CD14-positive monocyte (primary cell): ENCODE measurements around the gene UBASH3B. TPM values are rescaled to one million over a fixed set of nuclear protein-coding genes. Genes with fewer than 3 reads are reported as not detected.

ENCODE experiments used
- DNase-seq, 3 donors: peaks; one replicate each; pipeline ENCODE4 v3.0.0-alpha.2; 2011 to 2022
- H2AFZ ChIP-seq: 2 replicates; pipeline ENCODE4 v1.6.0; 2012; ENCODE audit warnings: mild to moderate bottlenecking, low read depth, low read length, inconsistent platforms; ENCODE audit not compliant: insufficient read depth, poor library complexity, severe bottlenecking
- H3K27ac ChIP-seq, 2 donors: 1 replicate in 1 of 2; 2 replicates in 1 of 2; pipeline ENCODE4 v1.5.1; 2012 to 2013; ENCODE audit warnings: low read length in 2 of 2, control low read depth in 1 of 2, inconsistent platforms in 1 of 2, low read depth in 1 of 2, mild to moderate bottlenecking in 1 of 2
- H3K27me3 ChIP-seq, 2 donors: one replicate each; pipeline versions ENCODE4 v1.6.0 to v1.6.1; 2011 to 2013; ENCODE audit warnings: low read length in 2 of 2; ENCODE audit not compliant: control insufficient read depth in 2 of 2, insufficient read depth in 2 of 2
- H3K36me3 ChIP-seq, 2 donors: replicated peaks in 1 of 2; 1 replicate in 1 of 2; 2 replicates in 1 of 2; pipeline versions ENCODE4 v1.5.1 to v1.6.1; 2012 to 2013; ENCODE audit warnings: low read length in 2 of 2, control low read depth in 1 of 2, inconsistent platforms in 1 of 2, mild to moderate bottlenecking in 1 of 2; ENCODE audit not compliant: insufficient read depth in 2 of 2, control insufficient read depth in 1 of 2
- H3K4me1 ChIP-seq, 2 donors: 1 replicate in 1 of 2; 2 replicates in 1 of 2; pipeline versions ENCODE4 v1.5.1 to v1.6.1; 2012 to 2013; ENCODE audit warnings: low read length in 2 of 2, control low read depth in 1 of 2, inconsistent platforms in 1 of 2, mild to moderate bottlenecking in 1 of 2, moderate library complexity in 1 of 2; ENCODE audit not compliant: insufficient read depth in 2 of 2, control insufficient read depth in 1 of 2
- H3K4me2 ChIP-seq: replicated peaks from 2 replicates; pipeline ENCODE3; 2012; ENCODE audit warnings: low read length, moderate library complexity, mild to moderate bottlenecking; ENCODE audit not compliant: poor library complexity, severe bottlenecking; ENCODE audit errors: extremely low read depth
- H3K4me3 ChIP-seq, 3 experiments: fragments of 200-600 bp in 1 of 3; sonication (generic) in 1 of 3; replicated peaks in 1 of 3; 1 replicate in 2 of 3; 2 replicates in 1 of 3; pipeline ENCODE4 v1.5.1; 2011 to 2013; ENCODE audit warnings: low read length in 3 of 3, mild to moderate bottlenecking in 3 of 3, control low read depth in 2 of 3, low read depth in 2 of 3, inconsistent platforms in 1 of 3, moderate library complexity in 1 of 3
- H3K79me2 ChIP-seq: 2 replicates; pipeline ENCODE4 v1.6.0; 2012; ENCODE audit warnings: mild to moderate bottlenecking, control low read depth, inconsistent platforms, low read length, moderate library complexity; ENCODE audit not compliant: insufficient read depth
- H3K9ac ChIP-seq: 2 replicates; pipeline ENCODE4 v1.6.0; 2017; ENCODE audit warnings: low read length, mild to moderate bottlenecking; ENCODE audit not compliant: insufficient read depth, poor library complexity, severe bottlenecking
- H3K9me3 ChIP-seq, 2 donors: replicated peaks in 1 of 2; 1 replicate in 1 of 2; 2 replicates in 1 of 2; pipeline versions ENCODE4 v1.5.1 to v1.6.1; 2012 to 2013; ENCODE audit warnings: low read length in 2 of 2, control low read depth in 1 of 2; ENCODE audit not compliant: control insufficient read depth in 1 of 2, insufficient read depth in 1 of 2
- H4K20me1 ChIP-seq: 2 replicates; pipeline ENCODE4 v1.6.0; 2012; ENCODE audit warnings: mild to moderate bottlenecking, low read length, control low read depth, moderate library complexity; ENCODE audit not compliant: insufficient read depth
- H3K27ac Mint-ChIP-seq, 7 donors: one replicate each; pipeline ENCODE4 v1.8.0; 2020; ENCODE audit warnings: mild to moderate bottlenecking in 7 of 7, mixed read lengths in 7 of 7, moderate library complexity in 6 of 7, inconsistent platforms in 2 of 7
- H3K27me3 Mint-ChIP-seq, 3 donors: one replicate each; pipeline ENCODE4 v1.8.0; 2021 to 2022; ENCODE audit warnings: low read depth in 3 of 3, mild to moderate bottlenecking in 3 of 3, mixed read lengths in 3 of 3, moderate library complexity in 3 of 3, inconsistent platforms in 1 of 3
- H3K36me3 Mint-ChIP-seq, 2 donors: one replicate each; pipeline ENCODE4 v1.8.0; 2020; ENCODE audit warnings: mixed read lengths in 2 of 2, inconsistent platforms in 1 of 2, mild to moderate bottlenecking in 1 of 2
- H3K4me1 Mint-ChIP-seq: one replicate; pipeline ENCODE4 v1.8.0; 2020; ENCODE audit warnings: mild to moderate bottlenecking, mixed read lengths
- H3K4me3 Mint-ChIP-seq, 2 donors: one replicate each; pipeline ENCODE4 v1.8.0; 2020; ENCODE audit warnings: mild to moderate bottlenecking in 2 of 2, mixed read lengths in 2 of 2, moderate library complexity in 1 of 2
- H3K9me3 Mint-ChIP-seq, 7 donors: one replicate each; pipeline ENCODE4 v1.8.0; 2020 to 2022; ENCODE audit warnings: mixed read lengths in 7 of 7, mild to moderate bottlenecking in 6 of 7, moderate library complexity in 6 of 7, inconsistent platforms in 2 of 7
- CTCF ChIP-seq: fragments of 200-600 bp; IDR thresholded peaks from one replicate; pipeline ENCODE4 v1.8.0; 2022; ENCODE audit warnings: antibody characterized with exemption, mild to moderate bottlenecking
- WGBS: methylation state at CpG from one replicate; pipeline ENCODE4 v1.1.5; 2013; ENCODE audit warnings: missing lambda C conversion rate; ENCODE audit not compliant: insufficient coverage; 5-methylcytosine and 5-hydroxymethylcytosine counted together
- intact Hi-C, 2 donors: fragments of 100-400 bp; cut with micrococcal nuclease; formaldehyde crosslinking; loops; one replicate each; pipeline versions ENCODE4 v1.15.0 to v1.15.1; 2023
- polyA plus RNA-seq, 3 donors: library from polyadenylated mRNA; depleted of rRNA in 1 of 3; unstranded in 2 of 3; stranded (reverse) in 1 of 3; fragments of 300-500 nt in 2 of 3; fragments of >200 nt in 1 of 3; fragmentation: Illumina TruSeq in 2 of 3; gene quantifications; 1 replicate in 2 of 3; 2 replicates in 1 of 3; pipeline ENCODE4 v1.2.3, GENCODE V29; 2012 to 2021

Gene UBASH3B
- polyA plus RNA-seq, 3 donors, result 3.3 to 13.5 (median 7.1) TPM

GRCh38 chr11:122803306-122803705, 147.8 kb downstream of the UBASH3B start:
- H3K4me2 ChIP-seq, result no peak overlapping the region
- no peak overlapping the region for H3K4me3 Mint-ChIP-seq

GRCh38 chr11:122803716-122804115, 148.2 kb downstream of the UBASH3B start:
- Mint-ChIP-seq H3K27ac (peak overlapping the region in 2 of 7 donors; percentile 7 to 25), H3K4me1 (peaks cover 20% of the 10 kb centered on the region), H3K4me3 (no peak overlapping the region), H3K27me3 (no peaks in the 10 kb centered on the region), H3K9me3 (no peaks in the 10 kb centered on the region), H3K36me3 (peaks cover 78 to 86% of the 10 kb centered on the region in 2 donors)
- H3K9ac ChIP-seq, result no peak overlapping the region
- peaks cover 0 to 16% of the 10 kb centered on the region in 2 donors for H3K4me1 ChIP-seq
- no peak overlapping the region for H2AFZ ChIP-seq
- TF ChIP-seq CTCF, result no peak
- WGBS, result 100% methylated on average over 3 of the region's 5 CpGs
- H3K36me3 ChIP-seq, result peaks cover 54 to 89% of the 10 kb centered on the region in 2 donors
- no peaks in the 10 kb centered on the region for H3K9me3 ChIP-seq
- no peaks in the 10 kb centered on the region for H3K27me3 ChIP-seq
- no peaks in the 10 kb centered on the region for H3K79me2 ChIP-seq
- no peaks in the 10 kb centered on the region for H4K20me1 ChIP-seq
- H3K27ac ChIP-seq, result no peak overlapping the region
- H3K4me3 ChIP-seq, result no peak overlapping the region
- intact Hi-C loops, result no loop called here
- no peak overlapping the region for H3K4me2 ChIP-seq
- no peak for DNase-seq

More at GRCh38 chr11:122803306-122803705, 147.8 kb downstream of the UBASH3B start:
- H3K79me2 ChIP-seq, result no peaks in the 10 kb centered on the region
- Mint-ChIP-seq H3K27ac (peak overlapping the region in 2 of 7 donors; percentile 6 to 25), H3K36me3 (peaks cover 76 to 86% of the 10 kb centered on the region in 2 donors), H3K9me3 (no peaks in the 10 kb centered on the region), H3K4me1 (peaks cover 16% of the 10 kb centered on the region), H3K27me3 (no peaks in the 10 kb centered on the region)
- no peak overlapping the region for H3K9ac ChIP-seq
- H4K20me1 ChIP-seq, result no peaks in the 10 kb centered on the region
- H3K9me3 ChIP-seq, result no peaks in the 10 kb centered on the region
- no peak overlapping the region for H3K27ac ChIP-seq
- intact Hi-C loops, result no loop called here
- TF ChIP-seq CTCF, result no peak
- DNase-seq, result no peak
- H2AFZ ChIP-seq, result no peak overlapping the region
- peaks cover 0 to 13% of the 10 kb centered on the region in 2 donors for H3K4me1 ChIP-seq
- WGBS, result 89% methylated on average over 1 of the region's 2 CpGs
- H3K27me3 ChIP-seq, result no peaks in the 10 kb centered on the region
- peaks cover 56 to 89% of the 10 kb centered on the region in 2 donors for H3K36me3 ChIP-seq
- H3K4me3 ChIP-seq, result no peak overlapping the region
